ENCODE results near the gene ADRM1.

Gene ADRM1

DNA sequence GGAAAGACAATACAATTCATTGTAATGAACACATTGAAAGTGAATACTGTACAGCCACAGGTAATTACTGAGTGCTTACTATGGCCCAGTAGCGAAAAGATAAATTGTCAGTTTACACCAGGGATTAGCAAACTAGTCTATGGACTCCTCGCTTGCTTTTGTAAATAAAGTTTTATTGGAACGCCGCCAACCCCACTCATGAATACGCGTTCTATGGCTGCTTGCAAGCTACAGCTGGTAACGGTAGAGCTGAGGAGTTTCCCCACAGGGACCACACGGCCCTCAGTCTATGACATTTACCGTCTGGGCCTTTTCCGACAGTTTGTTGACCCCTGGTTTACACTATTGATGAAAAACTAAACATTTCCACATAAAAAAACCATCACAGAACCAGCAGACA is 40.1 kb downstream of the ADRM1 start:
- DNase-seq: no peak

DNA sequence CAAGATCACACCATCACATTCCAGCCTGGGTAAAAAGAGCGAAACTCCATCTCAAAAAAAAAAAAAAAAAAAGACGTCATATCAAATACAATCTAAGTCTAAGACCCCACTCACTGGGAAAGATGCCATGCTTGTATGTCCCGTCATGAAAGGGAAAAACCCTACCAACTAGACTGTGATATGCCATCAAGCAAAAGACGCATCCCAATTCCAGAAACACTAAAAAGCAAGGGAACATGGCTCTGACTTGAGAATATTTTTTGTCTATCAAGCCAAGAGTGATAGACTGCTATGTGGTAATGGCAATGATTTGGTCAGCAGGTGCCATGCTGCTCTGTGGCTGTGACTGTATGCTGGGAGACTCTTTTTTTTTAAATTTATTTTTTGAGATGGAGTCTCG is 41.3 kb downstream of the ADRM1 start:
- no peak for DNase-seq

DNA sequence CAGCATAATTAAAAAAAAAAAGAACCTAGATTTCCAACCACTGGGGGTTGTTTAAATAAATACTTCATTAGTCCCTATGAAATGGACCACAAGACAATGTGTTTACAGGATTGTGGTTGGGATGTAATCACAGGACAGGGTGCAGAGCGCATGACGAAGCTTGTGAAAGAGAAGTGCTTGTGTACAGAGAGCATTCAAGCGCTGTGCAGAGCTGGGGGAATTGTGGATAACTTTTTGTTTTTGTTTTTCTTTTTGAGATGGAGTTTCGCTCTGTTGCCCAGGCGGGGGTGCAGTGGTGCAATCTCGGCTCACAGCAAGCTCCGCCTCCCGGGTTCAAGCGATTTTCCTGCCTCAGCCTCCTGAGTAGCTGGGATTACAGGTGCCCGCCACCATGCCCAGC is 42.0 kb downstream of the ADRM1 start:
- no peak for DNase-seq

DNA sequence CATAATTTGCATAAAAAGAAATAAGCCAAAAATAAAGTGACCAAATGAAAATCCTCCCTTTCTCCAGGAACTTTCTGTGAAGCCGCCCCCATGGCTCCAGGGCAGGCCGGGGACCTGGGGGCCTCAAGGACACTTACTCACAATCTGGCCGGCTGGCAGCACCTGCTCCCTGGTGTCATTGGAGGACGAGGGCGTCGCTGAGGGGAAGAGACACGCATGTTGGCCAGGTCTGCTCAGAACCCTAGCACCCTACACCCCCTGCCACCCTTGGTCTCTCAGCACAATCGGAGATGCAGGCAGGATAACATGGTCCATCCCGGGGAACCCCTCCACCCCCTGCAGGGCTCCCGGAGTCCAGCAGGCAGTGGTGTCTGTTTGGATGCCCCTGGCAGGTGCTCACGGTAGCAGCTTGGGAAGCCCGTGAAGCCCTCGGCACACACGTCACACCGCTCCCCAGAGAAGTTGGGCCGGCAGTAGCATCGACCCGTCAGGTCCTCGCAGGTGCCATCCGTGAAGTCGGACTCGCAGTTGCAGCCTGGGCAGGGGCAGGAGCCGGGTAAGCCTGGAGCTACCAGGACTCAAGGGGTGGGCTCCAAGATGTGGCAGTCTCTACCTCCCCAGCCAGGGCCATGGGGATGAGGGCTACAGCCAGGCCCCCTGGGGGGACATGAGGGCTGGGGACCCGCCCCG is 43.0 kb downstream of the ADRM1 start:
- no peak for DNase-seq

DNA sequence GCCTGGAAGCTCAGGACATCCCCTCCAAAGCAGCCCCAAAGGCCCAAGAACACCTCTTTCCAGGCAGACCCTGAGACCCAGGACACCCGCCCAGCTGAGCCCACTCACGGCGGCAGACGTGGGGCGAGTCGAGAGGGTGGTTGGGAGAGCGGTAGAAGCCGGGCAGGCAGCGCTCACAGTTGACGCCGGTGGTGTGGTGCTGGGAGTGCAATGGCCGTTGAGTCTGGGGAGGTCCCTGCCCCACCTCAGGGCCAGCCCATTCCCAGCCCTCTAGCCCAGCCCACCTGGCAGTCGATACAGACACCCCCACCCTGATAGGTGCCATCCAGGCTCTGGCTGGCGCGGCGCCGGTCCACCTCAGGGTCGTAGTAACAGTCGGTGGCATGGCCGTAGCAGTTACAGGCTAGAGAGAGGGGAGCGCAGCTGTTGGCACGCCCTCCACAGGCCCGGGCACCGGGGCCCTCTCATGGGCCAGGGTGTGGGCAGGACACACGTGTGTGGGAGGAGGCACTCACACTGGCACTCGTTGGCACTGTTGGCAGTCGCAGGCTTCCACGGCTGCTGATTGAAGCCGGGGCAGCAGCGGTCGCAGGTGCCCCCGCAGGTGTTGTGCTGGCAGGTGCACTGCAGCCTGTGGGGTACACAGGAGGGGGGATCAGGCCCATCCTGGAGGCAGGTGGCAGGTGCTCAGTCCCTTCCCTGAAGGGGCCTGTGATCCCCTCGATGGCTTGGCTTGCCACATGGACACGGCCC is 43.8 kb downstream of the ADRM1 start:
- DNase-seq: no peak

DNA sequence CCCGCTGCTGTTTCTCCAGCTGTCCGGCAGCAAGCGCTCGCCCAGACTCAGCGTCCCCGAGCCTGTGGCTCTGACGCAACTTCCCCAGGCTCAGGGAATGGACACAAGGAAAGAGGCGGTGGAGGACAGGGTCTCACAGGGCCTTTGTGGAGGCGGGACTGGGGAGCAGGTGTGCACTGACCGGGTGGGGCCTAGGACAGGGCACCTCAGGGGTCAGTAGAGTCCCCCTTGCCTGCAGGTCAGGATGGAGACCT is 44.3 kb downstream of the ADRM1 start:
- DNase-seq: no peak

DNA sequence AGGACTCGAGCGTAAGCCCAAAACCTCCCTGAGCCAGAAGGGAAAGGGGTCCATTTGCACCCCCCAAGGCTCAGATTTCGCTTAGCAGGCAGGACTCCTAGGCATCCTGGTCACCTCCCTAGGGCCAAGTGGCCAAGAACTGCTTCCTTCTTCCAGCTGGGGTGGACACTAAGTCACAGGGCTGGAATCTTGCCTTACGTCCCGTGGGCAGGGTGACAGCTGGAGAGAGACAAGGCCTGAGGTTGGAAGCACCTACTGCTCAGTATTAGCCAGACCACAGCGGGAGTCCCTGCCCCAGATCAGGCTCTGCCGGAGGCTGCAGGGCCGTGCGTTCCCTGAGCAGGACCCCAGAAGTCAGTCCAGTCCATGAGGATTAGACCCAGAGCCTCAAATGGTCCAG is 44.6 kb downstream of the ADRM1 start:
- no peak for DNase-seq

DNA sequence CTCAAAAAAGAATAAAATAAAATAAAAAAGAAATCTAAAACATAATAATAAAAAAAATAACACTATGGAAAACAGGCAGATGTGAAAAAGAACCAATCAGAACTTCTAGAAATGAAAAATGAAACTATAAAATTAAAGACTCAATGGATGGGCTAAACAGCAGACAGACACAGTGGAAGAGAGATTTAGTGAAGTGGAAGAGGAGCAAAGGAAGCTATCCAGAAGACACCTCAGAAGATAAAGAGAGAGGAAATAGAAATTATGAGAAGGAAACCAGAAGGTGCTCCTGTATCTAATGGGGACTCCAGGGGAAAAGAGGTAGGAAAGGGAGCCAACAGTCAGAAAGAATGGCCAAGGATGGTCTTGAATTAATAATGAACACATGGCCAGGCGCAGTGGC is 45.8 kb downstream of the ADRM1 start:
- DNase-seq: no peak

DNA sequence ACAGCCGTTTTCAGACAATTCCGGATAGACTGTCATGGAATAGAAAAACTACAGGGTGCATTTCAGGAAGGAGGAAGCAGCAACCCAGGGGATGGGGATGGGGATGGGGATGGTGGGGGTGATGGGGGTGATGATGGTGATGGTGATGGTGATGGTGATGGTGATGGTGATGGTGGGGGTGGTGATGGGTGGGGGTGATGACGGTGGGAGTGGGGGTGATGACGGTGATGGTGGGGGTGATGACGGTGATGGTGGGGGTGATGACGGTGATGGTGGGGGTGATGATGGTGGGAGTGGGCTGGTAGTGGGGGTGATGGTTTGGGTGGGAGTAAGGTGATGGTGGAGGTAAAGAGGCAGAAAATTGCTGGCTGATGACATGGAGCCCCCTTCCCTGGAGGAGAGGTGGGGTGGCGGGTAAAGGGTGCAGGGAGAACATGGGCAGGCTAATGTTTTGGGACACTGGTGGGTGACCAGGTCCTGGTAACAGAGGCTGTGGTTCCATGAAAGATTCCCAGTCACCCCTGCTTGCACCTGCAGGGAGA is 46.8 kb downstream of the ADRM1 start:
- no peak for DNase-seq

DNA sequence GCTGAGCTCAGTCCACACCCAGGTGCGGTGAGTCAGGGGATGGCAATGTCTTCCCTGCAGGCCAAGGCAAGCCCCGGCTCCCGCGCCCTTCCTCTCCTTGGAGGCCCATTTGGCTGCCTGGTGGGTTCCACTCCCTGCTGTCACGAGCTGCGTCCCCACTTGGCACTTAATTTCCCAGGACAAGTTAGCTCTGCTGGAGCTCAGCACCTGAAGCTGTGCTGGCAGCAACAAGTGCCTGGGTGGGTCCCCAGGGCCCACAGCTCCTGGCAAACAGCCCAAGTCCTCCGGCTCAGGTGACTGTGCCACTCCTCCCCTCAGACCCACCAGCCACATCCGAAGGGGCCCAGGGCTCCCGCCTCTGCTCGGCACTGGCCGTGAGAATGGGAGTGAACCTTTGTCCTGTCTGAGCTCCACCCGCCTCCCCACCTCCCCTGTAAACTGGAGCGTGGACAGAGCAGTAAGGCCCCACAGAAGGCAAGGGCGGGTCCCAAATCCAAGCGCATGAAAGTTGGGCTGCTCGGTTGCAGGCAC is 47.4 kb downstream of the ADRM1 start:
- DNase-seq: no peak

DNA sequence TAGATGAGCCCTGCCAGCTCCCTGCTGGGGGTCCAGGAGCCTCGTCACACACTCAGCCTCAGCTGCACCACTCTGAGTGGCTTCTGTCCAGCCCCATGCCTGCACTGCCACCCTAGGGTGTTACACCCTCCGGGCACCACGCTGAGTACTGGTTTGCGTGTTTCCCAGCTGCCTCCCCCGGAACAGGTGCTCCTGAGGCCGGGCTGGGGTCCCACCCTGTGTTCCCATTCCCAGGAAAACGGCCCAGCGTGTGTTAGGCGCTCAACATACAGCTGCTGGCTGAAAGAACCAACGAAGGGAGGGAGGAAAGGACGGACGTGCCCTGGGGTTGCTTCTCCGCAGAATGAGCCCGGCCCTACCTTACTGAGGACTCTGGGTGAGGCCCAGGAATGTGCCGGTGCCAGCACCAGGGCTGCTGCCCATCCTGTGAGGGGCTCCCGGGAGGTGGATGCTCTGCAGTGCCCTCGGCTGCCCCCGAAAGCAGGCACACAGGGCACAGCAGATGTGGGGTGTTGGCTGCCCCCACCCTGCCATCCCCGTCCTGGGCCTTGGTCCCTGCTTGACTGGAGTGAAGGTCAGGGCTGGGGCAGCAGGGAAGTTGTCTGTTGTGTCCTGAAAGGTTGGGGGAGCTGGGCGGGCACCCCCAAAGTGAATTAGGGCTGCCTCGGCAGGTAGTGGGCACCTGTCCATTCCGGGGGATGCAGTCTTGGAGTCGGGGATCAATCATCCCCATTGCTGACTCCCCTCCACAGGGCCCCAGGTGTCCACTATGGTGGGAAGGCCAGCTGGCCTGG is 48.0 kb downstream of the ADRM1 start:
- DNase-seq: no peak

DNA sequence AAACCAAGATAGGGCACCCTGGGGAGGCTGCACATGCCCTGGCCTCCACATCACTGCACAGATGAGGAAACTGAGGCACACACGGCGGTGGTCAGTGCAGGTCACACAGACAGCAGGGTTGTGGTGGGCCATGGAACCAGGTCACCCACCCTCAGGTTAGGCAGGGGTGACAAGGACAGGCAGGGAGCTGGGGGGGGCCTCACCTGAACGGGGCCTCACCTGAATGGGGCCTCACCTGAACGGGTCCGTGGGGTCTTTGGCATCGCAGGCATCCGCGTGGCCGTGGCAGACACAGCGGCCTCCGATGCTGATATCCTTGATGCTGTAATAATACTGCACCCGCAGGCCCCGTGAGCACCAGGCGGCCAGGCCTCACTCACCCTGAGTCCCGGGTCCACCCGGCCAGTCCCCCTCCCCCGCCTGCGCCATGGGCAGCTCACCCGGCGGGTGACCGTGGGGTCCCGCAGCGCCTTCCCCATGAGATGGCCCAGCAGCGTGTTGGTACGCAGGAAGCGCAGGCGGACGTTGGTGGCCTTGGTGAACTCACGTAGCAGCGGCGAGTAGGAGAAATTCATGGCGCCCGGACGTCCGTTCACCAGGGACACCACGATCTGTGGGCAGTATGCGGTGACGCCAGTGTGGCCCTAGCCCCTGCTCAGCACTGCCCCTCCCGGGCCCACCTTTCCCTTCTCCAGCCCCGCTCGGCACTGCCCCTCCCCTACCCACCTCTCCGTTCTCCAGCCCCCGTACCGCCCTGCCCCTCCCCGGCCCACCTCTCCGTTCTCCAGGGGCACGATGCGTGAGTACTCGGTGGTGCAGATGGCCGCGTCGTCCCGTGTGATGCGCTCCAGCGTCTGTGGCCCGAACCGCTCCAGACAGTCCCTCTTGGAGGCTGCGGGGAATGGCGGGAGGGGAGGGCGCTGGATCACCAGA is 48.9 kb downstream of the ADRM1 start:
- DNase-seq: no peak

DNA sequence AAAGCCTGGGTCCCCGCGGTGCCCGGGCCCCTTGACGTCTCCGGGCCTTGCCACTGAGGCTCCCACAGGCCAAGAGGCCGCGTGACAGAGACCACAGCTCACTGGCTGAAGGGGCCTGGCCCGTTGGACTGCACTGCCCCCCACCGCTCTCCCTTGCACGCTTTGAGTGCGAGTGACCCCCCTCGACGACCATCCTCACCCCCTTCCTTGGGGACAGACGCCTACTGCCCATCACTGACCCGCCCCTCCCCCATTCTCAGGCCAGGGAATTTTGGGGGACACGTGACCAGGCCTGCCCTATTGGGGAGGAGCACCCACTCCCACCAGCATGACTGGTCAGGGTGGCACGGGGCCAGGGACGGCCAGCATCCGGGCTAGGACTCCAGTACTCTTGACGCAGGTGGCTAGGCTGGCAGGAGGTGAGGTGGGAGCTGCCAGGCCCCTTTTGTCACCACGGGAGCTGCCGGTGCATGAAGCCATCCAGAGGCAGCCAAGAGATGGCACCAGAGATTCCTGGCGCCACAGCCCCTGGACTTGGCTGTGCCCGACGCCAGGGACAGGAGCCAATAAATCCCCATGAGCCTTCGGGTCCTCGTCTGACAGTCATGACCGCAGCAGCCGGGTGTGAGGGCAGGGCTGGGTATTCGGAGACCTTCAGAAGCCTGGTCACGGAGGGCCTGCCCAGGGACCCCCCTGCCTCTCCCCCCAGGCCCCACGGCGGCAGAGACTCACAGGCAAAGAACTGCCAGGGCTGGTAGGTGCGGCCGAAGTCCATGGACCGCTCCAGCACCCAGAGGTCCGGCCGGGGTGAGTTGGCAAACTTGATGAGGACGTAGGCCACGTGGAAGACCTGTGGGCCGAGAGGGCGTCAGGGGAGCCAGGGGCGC is 49.8 kb downstream of the ADRM1 start:
- DNase-seq: no peak

DNA sequence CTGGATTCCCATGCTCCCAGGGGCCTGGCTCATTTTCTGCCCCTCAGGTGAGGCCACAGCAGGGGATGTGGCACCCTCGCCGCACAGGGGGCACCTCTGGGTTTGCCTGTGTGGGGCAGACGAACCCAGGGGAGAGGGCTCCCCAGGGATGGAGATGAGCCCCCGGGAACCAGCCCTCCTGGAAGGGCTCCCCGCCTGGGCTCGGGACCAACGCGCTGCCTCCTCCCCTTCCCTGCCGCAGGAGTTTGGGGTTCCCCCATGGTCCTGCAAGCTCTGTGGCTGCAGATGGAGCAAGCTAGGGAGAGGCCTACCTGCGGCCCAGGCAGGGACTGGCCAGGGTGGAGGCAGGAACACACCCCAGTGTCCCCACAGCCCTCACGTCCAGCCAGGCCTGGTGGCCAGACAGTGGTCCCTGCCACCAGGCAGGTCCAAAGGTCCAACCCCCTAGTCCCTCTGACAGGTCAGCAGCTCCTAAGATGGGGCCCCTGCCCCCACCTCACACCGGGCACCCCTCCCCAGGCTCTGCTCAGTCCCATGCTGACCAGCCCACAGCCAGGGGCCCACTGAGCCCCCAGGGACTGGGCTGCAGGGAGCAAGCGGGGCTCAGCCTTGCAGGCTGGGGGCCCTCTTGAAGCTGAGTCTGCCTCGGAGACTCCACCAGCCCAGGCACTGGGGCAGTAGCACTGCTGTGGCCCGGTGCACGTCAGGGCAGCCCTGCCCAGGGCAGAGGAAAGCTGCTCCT is 50.7 kb downstream of the ADRM1 start:
- no peak for DNase-seq

DNA sequence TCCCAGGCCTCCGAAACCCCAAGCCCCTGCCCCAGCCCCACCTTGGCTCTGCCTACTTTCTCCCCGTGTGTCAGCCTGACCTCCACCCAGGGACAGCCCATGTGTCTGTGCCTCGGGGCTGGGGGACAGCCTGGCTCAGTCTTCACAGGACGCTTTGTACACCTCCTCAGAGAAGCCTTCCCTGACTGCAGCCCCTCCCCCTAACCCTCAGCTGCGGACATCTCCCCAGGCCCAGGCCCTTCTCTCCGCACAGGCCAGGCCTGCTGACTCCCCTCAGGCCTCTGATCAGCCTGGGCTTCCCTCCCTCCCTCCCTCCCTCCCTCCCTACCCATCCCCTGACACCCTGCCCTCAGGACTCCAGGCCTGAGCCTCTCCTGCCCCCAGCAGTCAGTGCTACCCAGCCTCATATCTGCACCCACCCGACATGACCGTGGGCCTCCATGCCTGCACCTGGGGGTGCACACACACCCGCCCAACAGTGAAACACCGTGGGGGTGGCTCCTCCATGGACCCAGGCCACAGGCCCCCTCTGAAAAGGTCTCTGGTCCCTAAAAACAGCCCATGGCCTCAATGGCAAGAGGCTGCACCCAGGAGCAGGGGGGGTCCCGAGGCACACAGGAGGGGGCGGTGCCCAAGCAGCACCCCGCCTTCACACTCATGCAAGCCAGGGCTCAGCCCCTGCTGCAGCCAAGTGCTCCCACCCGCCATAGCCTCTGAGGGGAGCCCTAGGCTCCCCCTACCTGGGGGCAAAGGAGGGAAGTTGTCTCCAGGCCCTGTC is 51.4 kb downstream of the ADRM1 start:
- no peak for DNase-seq

DNA sequence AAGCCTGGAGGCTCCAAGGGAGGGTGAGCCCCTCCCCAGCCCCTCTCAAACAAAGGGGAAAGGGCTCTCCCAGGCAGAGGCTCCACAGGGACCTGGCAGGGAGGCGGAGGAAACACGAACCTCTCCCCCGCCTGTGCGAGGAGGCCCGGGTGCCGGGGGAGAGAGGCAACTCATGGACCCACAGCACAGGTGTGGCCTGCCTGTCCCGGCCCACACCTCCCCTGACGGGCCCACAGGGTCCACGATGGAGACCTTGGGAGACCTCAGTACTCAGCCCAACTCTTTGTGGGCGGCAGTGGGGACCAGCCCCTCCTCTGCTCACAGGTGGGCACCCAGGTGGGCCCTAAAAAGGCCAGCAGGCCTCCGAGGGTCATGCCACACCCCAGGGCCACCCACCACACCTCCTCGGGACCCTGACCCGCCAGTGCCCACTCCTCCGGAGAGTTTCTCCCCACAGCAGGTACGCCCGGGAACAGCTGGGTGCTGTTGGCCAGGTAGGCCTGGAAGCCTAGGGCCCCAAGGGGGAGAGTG is 52.1 kb downstream of the ADRM1 start:
- no peak for DNase-seq

DNA sequence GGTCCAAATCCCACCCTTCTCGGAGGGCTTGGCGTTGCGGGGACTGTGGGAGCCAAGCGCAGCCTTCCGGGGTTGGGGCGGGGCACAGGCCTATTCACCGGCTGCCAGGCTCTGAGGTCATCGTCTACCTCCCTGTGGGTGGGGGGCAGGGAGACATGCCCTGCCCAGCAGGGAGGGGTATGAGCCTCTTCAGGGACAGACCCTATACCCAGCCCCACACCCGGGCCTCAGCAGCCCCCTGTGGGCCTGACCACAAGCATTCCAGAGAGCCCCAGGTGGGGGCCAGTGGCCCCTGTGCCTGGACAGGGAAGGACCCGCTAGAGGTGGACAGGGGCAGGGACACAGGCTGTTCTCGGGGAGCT is 52.7 kb downstream of the ADRM1 start:
- DNase-seq: no peak

DNA sequence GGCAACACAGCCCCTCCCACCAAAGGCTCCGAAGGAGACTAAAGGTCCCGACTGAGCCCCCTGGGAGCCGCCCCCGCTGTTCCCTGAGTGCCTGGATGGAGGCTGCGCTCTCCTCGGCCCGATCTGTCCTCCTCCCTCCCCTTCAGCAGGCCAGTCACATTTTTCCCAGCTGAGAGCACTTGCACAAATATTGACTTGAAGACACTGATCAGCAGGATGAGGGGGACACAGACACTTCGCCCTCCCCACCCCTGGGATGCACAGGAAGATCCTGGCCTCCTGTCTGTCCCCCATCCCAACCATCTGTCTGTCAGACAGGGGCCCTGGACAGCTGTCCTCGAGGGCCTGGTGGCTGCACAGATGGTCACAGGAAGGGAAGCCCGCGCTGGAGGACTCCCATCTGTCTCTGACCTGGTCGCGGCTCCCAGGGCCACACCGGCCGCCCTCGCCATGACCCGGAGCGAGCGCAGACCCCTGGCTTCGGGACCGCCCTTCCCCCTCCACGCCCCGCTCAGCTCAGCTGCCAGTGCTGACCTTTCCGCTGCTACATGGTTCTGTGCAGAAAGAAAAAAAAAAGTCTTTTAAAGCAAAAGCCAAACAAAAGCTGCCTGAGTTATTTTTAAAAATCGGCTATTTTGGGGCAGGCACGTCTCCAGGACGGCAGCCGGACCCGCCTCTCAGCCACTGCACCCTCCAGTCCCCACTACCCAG is 53.2 kb downstream of the ADRM1 start:
- DNase-seq: no peak

DNA sequence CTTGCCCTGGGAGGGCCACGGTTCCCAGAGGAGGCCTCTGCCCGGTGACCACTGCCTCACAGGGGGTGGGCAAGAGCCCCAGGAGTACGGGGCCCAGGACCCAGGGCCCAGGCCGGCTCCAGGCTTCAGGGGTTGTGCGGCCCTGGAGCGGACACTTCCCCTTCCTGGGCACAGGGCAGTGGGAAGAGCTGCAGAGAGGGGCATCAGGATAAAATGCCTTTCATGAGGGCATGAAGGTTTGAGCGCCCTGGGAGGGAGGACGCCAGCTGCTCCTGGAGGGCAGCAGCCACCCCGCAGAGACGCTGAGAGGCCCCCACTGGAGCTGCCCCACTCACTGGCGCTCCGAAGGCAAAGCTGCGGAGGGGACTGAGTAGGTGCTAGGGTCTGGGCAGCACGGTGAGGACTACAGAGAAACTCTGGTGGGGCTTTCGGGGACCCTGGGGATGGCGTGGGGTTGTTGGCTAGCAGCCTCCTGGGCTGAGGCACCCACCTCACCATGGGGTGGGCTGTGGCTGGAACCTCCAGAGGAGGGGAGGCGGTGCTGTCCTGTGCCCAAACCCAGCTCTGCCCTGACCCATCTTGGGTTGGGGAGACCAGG is 53.9 kb downstream of the ADRM1 start:
- no peak for DNase-seq
